ENCODE measurements around the gene NHLRC4.
A peak's percentile ranks its signal among the peaks of the same experiment; 100 is the strongest.

Gene NHLRC4

GRCh38 chr16:531494-532125 is 35.2 kb upstream of the NHLRC4 start:
- no peak overlapping the region for H3K4me3 ChIP-seq (ENCODE audit: control insufficient read depth, low read depth, low read length)
- no peak for TF ChIP-seq CTCF (conservative IDR thresholded peaks at IDR 0.05; ENCODE audit: control insufficient read depth, insufficient read depth, low read depth, low read length)
- no peak for DNase-seq (ENCODE audit: low read depth)

DNA sequence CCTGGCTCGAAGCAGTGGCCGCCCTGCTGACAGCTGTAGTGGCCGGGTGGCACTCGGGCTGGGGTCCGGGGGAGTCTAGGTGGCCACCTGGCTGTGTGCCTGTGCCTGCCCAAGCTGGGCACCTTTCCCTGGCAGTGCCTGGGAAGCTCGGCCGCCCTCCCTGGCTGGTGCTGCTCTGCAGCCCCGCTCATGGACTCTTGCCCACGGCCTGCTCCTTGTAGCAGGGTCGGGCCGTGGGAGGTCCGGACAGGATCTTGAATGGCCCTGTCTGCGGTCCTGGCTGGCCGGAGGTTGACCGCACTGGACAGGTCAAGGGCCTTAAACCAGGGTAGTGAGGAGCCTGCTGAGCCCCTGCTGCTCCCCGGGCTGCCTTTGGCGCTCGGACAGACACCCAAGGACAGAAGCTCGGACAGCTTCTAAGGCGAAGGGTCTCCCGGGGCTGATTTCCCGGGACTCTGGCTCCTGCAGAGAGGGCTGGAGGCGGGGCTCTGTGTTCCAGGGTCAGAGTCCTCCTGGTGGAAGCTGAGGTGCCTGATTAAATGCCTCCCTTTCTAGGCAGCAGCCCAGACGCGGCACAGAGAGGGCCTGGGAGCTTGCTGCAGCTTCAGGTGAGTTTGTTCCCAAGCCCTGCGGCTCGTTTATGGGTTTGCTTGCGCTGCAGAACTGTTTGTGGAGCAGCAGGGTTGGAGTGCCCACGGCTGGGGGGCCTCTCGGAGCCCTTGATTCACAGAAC is 33.2 kb upstream of the NHLRC4 start:
- TF ChIP-seq CTCF (conservative IDR thresholded peaks at IDR 0.05; ENCODE audit: control insufficient read depth, insufficient read depth, low read depth, low read length): no peak
- DNase-seq (ENCODE audit: low read depth): peak; percentile 10
- no peak overlapping the region for H3K4me3 ChIP-seq (ENCODE audit: control insufficient read depth, low read depth, low read length)

- DNase-seq (ENCODE audit: low read depth): no peak
- H3K4me3 ChIP-seq (ENCODE audit: control insufficient read depth, low read depth, low read length): no peak overlapping the region
- no peak for TF ChIP-seq CTCF (conservative IDR thresholded peaks at IDR 0.05; ENCODE audit: control insufficient read depth, insufficient read depth, low read depth, low read length)
These were observed 32.7 kb upstream of the NHLRC4 start for GRCh38 chr16:534135-534534.

- TF ChIP-seq CTCF (conservative IDR thresholded peaks at IDR 0.05; ENCODE audit: control insufficient read depth, insufficient read depth, low read depth, low read length): no peak
- H3K4me3 ChIP-seq (ENCODE audit: control insufficient read depth, low read depth, low read length): no peak overlapping the region
- no peak for DNase-seq (ENCODE audit: low read depth)
These were observed 31.9 kb upstream of the NHLRC4 start for GRCh38 chr16:534856-535445.

- no peak overlapping the region for H3K4me3 ChIP-seq (ENCODE audit: control insufficient read depth, low read depth, low read length)
- TF ChIP-seq CTCF (conservative IDR thresholded peaks at IDR 0.05; ENCODE audit: control insufficient read depth, insufficient read depth, low read depth, low read length): no peak
- DNase-seq (ENCODE audit: low read depth): peak; percentile 77
These were observed 31.1 kb upstream of the NHLRC4 start for GRCh38 chr16:535446-536405.

GRCh38 chr16:536746-537145 is 30.1 kb upstream of the NHLRC4 start:
- TF ChIP-seq CTCF (conservative IDR thresholded peaks at IDR 0.05; ENCODE audit: control insufficient read depth, insufficient read depth, low read depth, low read length): no peak
- DNase-seq (ENCODE audit: low read depth): no peak
- no peak overlapping the region for H3K4me3 ChIP-seq (ENCODE audit: control insufficient read depth, low read depth, low read length)
